Cerebellar nuclear complex (tissue), 1 donor: Measurements from ENCODE around the gene ZDHHC7.
"Not testable (repeated sequence)": the region's sequence is repeated elsewhere in the genome, so short reads cannot be mapped to it uniquely, and the experiment has no call there.

Experiments used
- DNase-seq, 2 experiments: peaks; one replicate each; lab custom pipeline; 2025; lab: John Stamatoyannopoulos, UW

The ZDHHC7 gene

DNA sequence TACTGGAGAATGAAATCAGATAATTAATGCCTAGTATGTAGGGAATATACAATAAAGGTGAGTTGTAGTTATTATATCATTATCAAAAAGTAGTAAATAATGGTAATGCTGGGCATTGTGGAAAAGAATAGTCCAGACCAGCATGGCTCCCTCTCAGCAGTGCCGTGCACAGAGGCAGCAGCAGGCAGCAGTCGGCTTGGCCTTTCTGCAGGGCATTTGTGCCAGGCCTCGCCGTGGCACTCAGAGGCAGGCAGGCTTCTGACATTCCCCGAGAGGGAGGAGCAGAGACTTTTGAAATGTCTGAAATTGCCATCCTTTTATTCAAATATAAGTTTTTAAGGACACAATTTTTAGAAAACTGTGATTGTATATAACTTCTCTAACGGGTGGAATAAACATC, 31.3 kb upstream of the ZDHHC7 start:
- DNase-seq: peak; percentile 29 to 58

- no peak for DNase-seq
Observed at GRCh38 chr16:85042167-85042526, 30.8 kb upstream of the ZDHHC7 start.

DNA sequence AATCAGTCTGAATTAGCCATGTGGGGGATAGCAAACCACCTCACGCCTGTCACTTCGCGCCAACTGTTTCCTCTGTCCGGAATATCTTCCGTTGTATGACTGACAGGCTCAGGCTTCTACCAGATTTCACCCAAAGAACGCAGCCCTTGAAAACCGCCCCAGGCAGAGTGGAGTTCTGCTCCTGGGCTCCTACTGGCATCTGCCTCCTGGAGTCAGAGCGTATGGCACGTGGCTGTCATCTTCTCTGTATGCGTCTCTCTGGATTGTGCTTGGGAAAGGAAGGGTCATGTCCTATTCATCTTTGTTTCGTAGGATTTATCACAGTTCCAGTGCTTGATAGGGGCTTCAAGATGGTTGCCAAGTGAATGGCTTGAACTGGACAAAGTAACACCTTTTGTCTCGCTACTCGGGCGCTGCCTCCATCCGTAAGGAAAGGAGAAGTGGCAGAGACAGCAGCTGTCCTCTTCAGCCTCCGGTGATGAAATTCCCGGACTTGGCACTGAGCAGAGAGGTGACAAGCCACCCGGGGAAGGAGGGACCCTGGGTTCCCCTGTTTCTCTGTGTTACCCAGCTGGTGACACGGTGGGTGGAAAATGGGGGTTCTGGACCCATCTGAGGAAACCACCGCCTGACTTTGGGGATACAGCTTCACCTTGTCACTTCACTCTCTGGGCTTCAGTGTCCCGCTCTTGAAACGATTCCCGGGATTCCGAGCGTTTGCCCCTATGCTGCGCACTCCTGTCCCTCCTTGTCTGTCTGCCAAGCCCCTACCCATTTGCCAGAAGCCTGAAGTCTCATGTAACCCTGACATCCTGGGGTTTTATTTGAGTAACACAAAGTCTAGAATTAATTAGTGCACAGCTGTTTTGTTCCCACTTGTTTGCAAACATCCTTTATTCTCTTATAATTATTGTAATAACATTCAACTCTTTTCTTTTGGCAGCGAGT, 30.2 kb upstream of the ZDHHC7 start:
- DNase-seq: no peak

DNA sequence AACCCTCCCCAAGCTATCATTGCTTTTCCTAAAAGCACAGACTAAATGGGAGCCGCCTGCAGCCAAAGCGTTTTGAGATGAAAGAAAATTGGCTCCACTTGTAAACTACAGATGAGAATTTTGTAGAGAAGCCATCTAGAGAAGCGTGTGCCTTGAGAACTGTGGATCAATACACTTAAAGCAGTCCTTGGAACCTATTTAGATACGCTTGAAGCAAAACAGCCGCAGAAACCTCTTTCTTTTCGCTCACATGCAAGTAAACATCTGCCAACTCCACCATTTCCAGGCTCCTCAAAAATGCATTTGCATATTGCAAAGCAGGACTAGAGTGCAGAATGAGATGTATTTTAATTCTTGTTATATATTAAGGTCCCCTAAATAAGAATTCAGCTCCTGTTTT, 29.4 kb upstream of the ZDHHC7 start:
- no peak for DNase-seq

DNA sequence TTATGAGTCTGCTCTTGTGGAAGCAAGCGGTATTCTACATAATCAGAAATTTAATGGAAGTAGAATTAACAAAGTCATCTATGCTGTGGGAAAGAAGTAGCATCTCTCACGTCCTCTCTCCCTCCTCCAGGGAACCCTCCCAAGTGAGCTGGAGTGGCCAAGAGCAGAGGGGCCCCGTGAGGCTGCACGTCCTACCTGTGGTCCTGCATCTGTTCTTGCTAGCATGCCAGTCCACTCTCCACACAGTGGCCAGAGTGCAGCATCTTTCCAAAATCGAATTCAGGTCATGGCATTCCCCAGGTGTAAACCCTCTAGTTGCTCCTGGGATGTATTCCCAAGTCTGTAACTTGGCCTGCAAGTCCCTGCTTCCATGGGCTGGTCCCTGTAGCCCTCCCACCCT, 26.4 kb upstream of the ZDHHC7 start:
- no peak for DNase-seq

- no peak for DNase-seq
Observed at GRCh38 chr16:85037050-85037410, 25.7 kb upstream of the ZDHHC7 start.

- DNase-seq: no peak
Observed at GRCh38 chr16:85036236-85037049, 25.1 kb upstream of the ZDHHC7 start.

GRCh38 chr16:85034591-85035433, 23.5 kb upstream of the ZDHHC7 start:
- DNase-seq: no peak

GRCh38 chr16:85033171-85033570, 21.8 kb upstream of the ZDHHC7 start:
- no peak for DNase-seq

DNA sequence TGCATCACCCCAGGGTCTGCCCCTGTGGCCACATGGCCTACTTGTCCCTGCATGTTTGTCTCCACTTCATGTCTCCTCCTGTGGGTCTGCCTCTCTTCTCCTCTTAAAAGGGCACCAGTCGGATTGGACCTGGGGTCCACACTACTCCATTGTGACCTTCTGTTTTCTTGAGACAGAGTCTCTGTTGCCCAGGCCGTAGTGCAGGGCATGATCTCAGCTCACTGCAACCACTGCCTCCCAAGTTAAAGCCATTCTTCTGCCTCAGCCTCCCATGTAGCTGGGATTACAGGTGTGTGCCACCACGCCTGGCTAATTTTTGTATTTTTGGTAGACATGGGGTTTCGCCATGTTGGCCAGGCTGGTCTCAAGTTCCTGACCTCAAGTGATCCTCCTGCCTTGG, 20.9 kb upstream of the ZDHHC7 start:
- DNase-seq: not testable (repeated sequence)

- no peak for DNase-seq
Observed at GRCh38 chr16:85031451-85031850, 20.1 kb upstream of the ZDHHC7 start.

GRCh38 chr16:85029981-85030401, 18.7 kb upstream of the ZDHHC7 start:
- DNase-seq: no peak

DNA sequence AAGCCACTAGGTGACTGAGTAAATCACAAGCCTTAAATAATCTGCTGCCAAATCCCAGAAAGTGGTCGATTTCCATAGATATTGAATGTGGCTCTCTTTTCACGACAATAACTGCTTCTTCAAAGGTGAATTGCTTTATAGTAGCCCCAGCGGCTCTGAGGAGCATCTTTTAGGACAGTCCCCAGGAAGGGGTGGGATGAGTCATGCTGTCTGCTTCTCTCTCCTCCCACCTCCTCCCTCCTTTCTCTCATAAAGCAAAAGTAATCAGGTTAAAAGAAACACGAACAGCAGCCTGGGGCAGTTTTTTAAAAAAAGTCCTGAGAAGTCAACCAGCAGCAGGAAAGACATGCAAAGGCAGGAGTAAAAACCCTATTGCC, 18.1 kb upstream of the ZDHHC7 start:
- peak in 1 of 2 experiments; percentile 48 for DNase-seq

DNA sequence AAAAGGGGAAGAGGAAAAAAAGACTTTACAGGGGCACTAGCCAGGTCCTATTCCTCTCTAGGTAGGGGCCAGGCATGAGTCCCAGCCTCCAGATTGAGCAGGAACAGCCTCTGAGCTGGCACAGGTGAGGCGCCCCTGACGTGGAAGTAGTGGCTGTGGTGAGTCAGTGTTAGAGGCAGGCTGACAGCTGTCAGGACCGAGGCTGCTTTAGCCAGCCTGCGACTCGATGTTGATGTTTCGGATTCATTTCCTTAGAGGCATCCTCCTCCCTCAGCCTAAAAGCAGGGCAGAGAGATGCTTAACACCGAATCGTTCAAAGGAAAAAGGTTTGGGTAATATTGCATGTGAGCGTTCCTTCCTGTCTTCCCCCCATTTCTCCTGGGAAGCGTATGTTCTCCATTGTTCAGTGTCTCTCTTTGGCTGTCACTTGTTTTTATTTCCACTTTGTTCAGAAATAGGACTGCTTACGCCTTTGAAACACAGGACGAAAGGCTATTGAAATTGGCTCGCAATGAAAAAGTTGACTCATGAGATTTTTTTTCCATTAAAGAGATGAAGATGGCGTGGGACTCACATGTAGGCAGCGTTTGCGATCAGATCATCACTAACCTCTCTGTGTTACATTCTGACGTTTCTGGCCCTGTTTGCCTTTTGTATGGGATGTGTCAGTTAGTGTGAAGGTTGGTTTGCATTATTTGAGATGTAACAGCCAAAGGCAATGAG, 17.5 kb upstream of the ZDHHC7 start:
- peak; percentile 55 to 76 for DNase-seq

- DNase-seq: no peak
Observed at GRCh38 chr16:85027958-85028684, 16.8 kb upstream of the ZDHHC7 start.

- peak; percentile 37 to 86 for DNase-seq
Observed at GRCh38 chr16:85027349-85027957, 16.1 kb upstream of the ZDHHC7 start, which contains the start of gene KIAA0513. Gene KIAA0513 (plus strand): TSS chr16:85027795. CDS start chr16:85067072, 39,277 bp downstream.

- DNase-seq: no peak
Observed at GRCh38 chr16:85026703-85027102, 15.4 kb upstream of the ZDHHC7 start.

GRCh38 chr16:85025781-85026653, 14.7 kb upstream of the ZDHHC7 start:
- DNase-seq: no peak

- DNase-seq: no peak
Observed at GRCh38 chr16:85019659-85020245, 8.4 kb upstream of the ZDHHC7 start.
